Fibroblast of pulmonary artery (primary cell): ENCODE results near the gene ABHD14A.

Experiments
- DNase-seq: peaks from one replicate; pipeline ENCODE4 v3.0.0-alpha.2; 2010; ENCODE audit warnings: low read depth
- H3K4me3 ChIP-seq: replicated peaks from 2 replicates; pipeline ENCODE4 v1.5.1; 2011; ENCODE audit warnings: low read depth, mild to moderate bottlenecking, control low read depth, low read length, moderate library complexity
- TF ChIP-seq, protein P1 (sequence below): IDR thresholded peaks from 2 replicates; pipeline ENCODE4 v1.5.1; 2011; ENCODE audit warnings: mild to moderate bottlenecking, control low read depth, low read length, inconsistent platforms; ENCODE audit errors: missing control alignments

ABHD14A gene

DNA sequence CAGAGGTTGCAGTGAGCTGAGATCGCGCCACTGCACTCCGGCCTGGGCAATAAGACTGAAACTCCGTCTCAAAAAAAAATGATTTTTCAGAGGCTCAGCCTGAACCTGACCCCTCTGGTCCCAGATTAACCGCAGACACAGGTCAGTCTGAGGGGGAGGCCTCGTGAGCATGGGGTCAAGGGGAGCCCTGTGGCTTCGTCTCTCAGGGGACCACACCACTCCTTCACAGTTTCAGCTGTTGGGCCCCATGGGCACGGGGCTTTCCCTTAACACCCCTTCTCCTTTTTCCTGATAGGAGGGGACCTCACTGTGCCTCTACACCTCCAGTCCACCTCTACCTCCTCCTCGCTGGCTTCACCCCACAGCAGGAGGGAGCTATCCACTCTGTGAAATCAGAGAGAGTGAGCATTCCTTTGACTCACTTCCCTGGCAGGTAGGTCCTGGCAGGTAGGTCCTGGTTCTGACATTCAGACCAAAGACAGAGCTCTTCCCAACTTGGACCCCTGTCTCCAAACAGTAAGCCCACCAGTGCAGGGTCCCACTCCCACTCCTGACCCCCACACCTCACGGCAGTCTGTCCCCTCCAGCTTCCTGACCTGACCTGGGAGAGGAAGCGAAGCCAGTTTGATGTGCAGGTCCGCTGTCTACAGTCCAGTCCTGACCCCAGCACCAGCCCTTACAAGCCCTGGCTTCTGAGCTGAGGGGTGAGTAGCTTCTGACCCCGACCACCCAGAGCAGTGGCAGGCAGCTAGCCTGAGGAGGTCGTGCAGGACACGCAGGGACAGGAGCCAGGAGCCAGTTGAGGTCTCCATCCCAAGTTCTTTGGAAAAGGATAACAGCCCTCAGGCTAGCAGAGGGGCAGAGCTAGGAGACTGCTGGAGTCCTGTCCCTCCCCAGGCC lies 42.1 kb upstream of the ABHD14A start:
- TF ChIP-seq, protein P1, sequence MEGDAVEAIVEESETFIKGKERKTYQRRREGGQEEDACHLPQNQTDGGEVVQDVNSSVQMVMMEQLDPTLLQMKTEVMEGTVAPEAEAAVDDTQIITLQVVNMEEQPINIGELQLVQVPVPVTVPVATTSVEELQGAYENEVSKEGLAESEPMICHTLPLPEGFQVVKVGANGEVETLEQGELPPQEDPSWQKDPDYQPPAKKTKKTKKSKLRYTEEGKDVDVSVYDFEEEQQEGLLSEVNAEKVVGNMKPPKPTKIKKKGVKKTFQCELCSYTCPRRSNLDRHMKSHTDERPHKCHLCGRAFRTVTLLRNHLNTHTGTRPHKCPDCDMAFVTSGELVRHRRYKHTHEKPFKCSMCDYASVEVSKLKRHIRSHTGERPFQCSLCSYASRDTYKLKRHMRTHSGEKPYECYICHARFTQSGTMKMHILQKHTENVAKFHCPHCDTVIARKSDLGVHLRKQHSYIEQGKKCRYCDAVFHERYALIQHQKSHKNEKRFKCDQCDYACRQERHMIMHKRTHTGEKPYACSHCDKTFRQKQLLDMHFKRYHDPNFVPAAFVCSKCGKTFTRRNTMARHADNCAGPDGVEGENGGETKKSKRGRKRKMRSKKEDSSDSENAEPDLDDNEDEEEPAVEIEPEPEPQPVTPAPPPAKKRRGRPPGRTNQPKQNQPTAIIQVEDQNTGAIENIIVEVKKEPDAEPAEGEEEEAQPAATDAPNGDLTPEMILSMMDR: no peak
- no peak for DNase-seq
- H3K4me3 ChIP-seq: no peak overlapping the region

GRCh38 chr3:51933471-51934138 lies 41.3 kb upstream of the ABHD14A start:
- TF ChIP-seq, protein P1: no peak
- H3K4me3 ChIP-seq: no peak overlapping the region
- DNase-seq: no peak

DNA sequence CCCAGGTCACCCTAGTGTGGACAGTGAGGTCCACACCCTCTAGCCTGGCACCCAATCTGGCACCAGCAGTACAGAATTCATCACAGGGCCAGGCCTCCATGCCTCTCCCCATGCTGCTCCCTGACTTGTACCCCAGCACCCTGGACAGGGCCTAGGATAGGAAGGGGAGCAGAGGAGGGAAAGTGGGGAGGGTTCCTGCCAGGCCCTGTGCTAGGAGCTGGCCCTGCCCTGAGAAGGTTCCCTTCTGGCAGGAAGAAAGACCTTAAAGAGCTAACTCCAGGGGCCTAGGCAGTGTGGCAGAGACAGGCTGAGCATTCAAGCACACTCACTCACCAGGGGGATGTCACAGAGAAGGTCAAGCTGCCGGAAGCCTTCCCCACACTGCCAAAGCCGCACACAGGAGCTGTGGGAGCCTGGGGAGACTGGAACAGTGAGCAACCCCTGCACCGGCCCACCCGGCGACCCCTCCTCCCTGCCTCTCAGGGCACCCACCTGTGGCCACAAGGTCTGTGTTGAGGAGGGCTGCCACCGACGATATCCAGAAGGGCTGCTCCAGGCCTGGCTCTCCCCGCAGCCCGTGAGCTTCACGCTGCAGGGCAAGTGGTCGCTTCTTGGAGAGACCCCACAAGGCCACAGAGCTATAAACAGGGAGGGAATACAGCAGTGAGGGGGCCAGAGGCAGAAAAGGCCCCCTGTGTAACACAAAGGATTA lies 40.6 kb upstream of the ABHD14A start:
- DNase-seq: no peak
- TF ChIP-seq, protein P1: no peak
- no peak overlapping the region for H3K4me3 ChIP-seq

DNA sequence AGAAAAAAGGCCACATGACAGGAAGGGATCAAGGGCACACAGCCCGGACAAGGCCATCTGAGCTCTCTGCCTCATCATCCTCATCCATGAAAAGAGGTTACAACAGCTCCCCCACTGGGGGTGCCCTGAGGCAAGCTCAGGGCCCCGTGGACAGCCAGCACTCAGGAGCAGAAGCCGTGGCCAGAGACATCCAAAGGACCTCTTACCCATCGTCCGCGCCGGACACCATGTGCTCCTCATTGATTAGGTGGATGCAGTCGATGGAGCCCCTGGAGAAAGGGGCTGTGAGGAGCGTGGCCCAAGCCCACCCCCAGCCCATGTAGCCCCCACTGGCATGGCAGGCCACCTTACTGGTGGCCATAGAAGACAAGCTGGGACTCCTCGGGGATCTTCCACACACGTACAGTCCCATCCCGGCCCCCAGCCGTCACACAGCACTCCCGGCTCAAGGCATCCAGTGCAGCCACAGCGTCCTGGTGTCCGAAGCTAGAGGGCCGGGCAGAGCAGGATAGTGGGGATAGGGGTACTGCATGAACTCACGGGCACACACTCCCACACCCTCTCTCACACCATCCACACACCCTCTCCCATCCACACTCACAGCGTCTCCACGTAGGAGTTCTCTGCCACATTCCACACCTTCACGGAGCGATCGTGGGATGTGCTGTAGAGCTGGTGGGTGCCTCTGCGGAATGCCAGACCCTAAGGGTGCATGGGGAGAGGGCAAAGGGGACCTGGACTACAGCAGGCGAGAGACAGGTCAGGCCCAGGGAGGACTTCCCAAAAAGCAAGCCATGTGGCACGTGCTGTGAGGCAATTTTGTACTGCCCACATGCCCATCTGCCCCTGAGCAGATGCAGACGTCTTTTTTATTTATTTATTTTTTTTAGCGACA lies 39.6 kb upstream of the ABHD14A start:
- H3K4me3 ChIP-seq: no peak overlapping the region
- DNase-seq: no peak
- TF ChIP-seq, protein P1: no peak

- H3K4me3 ChIP-seq: no peak overlapping the region
- TF ChIP-seq, protein P1: no peak
- DNase-seq: no peak
Measured at GRCh38 chr3:51935886-51936755, 38.7 kb upstream of the ABHD14A start.
